Keratinocyte (primary cell): ENCODE results near the gene HOXB8. TPM values are rescaled to one million over a fixed set of nuclear protein-coding genes. Genes with fewer than 3 reads are reported as not detected.
A peak's percentile ranks its signal among the peaks of the same experiment; 100 is the strongest.

ENCODE experiments used
- DNase-seq: peaks from one replicate; pipeline ENCODE4 v3.0.0-alpha.2; 2011; ENCODE audit warnings: low read depth, missing footprints, low spot score
- FAIRE-seq: peaks from 2 replicates; lab custom pipeline; 2011; peaks lifted over from hg19 to GRCh38; lab: Jason Lieb, UNC
- H2AFZ ChIP-seq: 2 replicates; pipeline ENCODE4 v1.6.0; 2012; ENCODE audit warnings: low read length, control low read depth, inconsistent platforms; ENCODE audit not compliant: control insufficient read depth
- H3K27ac ChIP-seq: 2 replicates; pipeline ENCODE4 v1.5.1; 2011; ENCODE audit warnings: low read length; ENCODE audit not compliant: control insufficient read depth, insufficient read depth
- H3K27me3 ChIP-seq: 3 replicates; pipeline ENCODE4 v1.6.0; 2011; ENCODE audit warnings: low read length; ENCODE audit not compliant: control insufficient read depth, insufficient read depth; ENCODE audit errors: extremely low read depth
- H3K36me3 ChIP-seq, 2 experiments: 2 replicates in 1 of 2; 3 replicates in 1 of 2; pipeline ENCODE4 v1.5.1; 2011; ENCODE audit warnings: low read length in 2 of 2, mild to moderate bottlenecking in 1 of 2; ENCODE audit not compliant: control insufficient read depth in 2 of 2, insufficient read depth in 2 of 2; ENCODE audit errors: extremely low read depth in 1 of 2
- H3K4me1 ChIP-seq: 3 replicates; pipeline ENCODE4 v1.5.1; 2011; ENCODE audit warnings: low read length; ENCODE audit not compliant: control insufficient read depth, insufficient read depth; ENCODE audit errors: extremely low read depth
- H3K4me2 ChIP-seq: 3 replicates; pipeline ENCODE4 v1.6.0; 2011; ENCODE audit warnings: low read depth, low read length; ENCODE audit not compliant: control insufficient read depth, insufficient read depth; ENCODE audit errors: extremely low read depth
- H3K4me3 ChIP-seq, 3 experiments: fragments of 200-600 bp in 1 of 3; sonication (generic) in 1 of 3; 2 replicates in 2 of 3; 3 replicates in 1 of 3; pipeline ENCODE4 v1.5.1; 2011 to 2016; ENCODE audit warnings: low read length in 3 of 3, mild to moderate bottlenecking in 3 of 3, control low read depth in 2 of 3, inconsistent platforms in 1 of 3, low read depth in 1 of 3, mixed read lengths in 1 of 3, mixed run types in 1 of 3, moderate library complexity in 1 of 3; ENCODE audit not compliant: control insufficient read depth in 2 of 3, insufficient read depth in 2 of 3; ENCODE audit errors: extremely low read depth in 1 of 3
- H3K79me2 ChIP-seq: 2 replicates; pipeline ENCODE4 v1.6.0; 2012; ENCODE audit warnings: low read length; ENCODE audit not compliant: control insufficient read depth, insufficient read depth
- H3K9ac ChIP-seq: 3 replicates; pipeline ENCODE4 v1.6.0; 2011; ENCODE audit warnings: low read length; ENCODE audit not compliant: control insufficient read depth, insufficient read depth; ENCODE audit errors: extremely low read depth
- H3K9me1 ChIP-seq: 3 replicates; pipeline ENCODE4 v1.6.0; 2011; ENCODE audit warnings: low read length; ENCODE audit not compliant: control insufficient read depth, insufficient read depth; ENCODE audit errors: extremely low read depth
- H3K9me3 ChIP-seq: 2 replicates; pipeline ENCODE4 v1.5.1; 2012; ENCODE audit warnings: low read depth, low read length; ENCODE audit not compliant: control insufficient read depth
- H4K20me1 ChIP-seq: 3 replicates; pipeline ENCODE4 v1.6.0; 2011; ENCODE audit warnings: low read length; ENCODE audit not compliant: control insufficient read depth, insufficient read depth; ENCODE audit errors: extremely low read depth
- EZH2 ChIP-seq: IDR thresholded peaks from one replicate; pipeline ENCODE4 v1.6.1; 2012; ENCODE audit warnings: inconsistent platforms, mild to moderate bottlenecking, low read length, moderate library complexity
- dilution Hi-C: fragments of 300-500 bp; cut with MboI; formaldehyde crosslinking; loops from one replicate; pipeline ENCODE4 v1.7.0; 2020; ENCODE audit warnings: low sequenced_read_pairs; ENCODE audit not compliant: extremely low pct_ligation_motif_present
- polyA plus RNA-seq, 5 experiments: library from polyadenylated mRNA; depleted of rRNA in 3 of 5; stranded (reverse) in 3 of 5; stranded (forward) in 1 of 5; unstranded in 1 of 5; fragments of >200 nt; gene quantifications; 1 replicate in 1 of 5; 2 replicates in 3 of 5; 3 replicates in 1 of 5; pipeline versions ENCODE4 v1.2.1 to v1.2.3, GENCODE V29; 2011 to 2012; ENCODE audit warnings: missing spikeins in 2 of 5, low read depth in 1 of 5, low replicate concordance in 1 of 5
- TF ChIP-seq, protein P1 (sequence below), 3 experiments: IDR thresholded peaks in 1 of 3; conservative IDR thresholded peaks in 1 of 3; optimal IDR thresholded peaks in 1 of 3; 2 replicates in 2 of 3; 3 replicates in 1 of 3; pipeline versions ENCODE3 to v1.5.1; 2011; ENCODE audit warnings: low read length in 3 of 3, mild to moderate bottlenecking in 3 of 3, moderate library complexity in 2 of 3, control low read depth in 1 of 3, inconsistent platforms in 1 of 3; ENCODE audit not compliant: insufficient read depth in 2 of 3; ENCODE audit errors: extremely low read depth in 1 of 3

HOXB8 gene
- polyA plus RNA-seq, 1 donor (not counting 4 experiments of a cell fraction or from before 2014, with no cell fraction given), result not detected

DNA sequence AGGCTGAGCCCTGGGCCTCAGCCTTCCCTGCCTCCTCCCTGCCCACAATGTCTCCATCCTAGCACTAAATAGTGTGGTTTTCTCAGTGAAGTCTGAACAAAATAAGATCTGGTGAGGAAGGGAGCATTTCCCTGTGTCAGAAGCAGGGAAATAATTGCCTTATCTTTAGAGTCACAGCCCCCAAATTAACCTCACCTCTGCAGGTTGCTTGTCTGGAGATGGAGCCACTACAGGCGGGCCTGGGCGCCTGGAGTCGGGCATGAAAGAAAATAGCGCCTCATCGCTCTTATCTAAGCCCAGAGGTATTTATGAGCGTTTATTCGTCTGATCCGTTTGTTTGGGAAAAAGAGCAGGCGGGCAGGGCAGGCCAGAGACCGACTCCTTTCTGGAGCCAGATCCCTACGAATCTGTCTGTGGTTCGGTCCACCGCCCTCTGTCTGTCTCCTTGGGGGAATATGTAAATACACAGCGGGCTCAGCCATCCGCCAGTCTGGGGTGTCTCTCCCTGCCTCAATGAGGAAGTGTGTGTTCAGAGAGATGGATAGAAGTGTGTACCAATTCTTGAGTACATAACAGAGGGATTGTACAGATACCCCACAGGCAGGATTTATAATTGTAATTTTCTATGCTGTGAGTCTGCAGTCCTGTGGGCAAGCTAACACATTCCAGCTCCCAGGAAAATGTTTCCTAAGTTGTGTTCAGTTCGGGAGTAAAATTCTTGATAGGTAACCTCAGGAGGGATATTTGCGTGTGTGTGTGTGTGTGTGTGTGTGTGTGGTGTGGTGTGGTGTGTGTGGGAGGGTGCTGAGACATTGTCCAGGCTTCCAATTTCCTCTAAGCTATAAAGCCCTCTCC, 14.6 kb downstream of the HOXB8 start:
- no peak overlapping the region for H3K4me3 ChIP-seq
- no peaks in the 10 kb centered on the region for H4K20me1 ChIP-seq
- peaks cover 0 to 3% of the 10 kb centered on the region in 2 experiments for H3K36me3 ChIP-seq
- H3K9me3 ChIP-seq, result no peaks in the 10 kb centered on the region
- no peaks in the 10 kb centered on the region for H3K9me1 ChIP-seq
- dilution Hi-C loops, result no loop called here
- TF ChIP-seq, protein P1, sequence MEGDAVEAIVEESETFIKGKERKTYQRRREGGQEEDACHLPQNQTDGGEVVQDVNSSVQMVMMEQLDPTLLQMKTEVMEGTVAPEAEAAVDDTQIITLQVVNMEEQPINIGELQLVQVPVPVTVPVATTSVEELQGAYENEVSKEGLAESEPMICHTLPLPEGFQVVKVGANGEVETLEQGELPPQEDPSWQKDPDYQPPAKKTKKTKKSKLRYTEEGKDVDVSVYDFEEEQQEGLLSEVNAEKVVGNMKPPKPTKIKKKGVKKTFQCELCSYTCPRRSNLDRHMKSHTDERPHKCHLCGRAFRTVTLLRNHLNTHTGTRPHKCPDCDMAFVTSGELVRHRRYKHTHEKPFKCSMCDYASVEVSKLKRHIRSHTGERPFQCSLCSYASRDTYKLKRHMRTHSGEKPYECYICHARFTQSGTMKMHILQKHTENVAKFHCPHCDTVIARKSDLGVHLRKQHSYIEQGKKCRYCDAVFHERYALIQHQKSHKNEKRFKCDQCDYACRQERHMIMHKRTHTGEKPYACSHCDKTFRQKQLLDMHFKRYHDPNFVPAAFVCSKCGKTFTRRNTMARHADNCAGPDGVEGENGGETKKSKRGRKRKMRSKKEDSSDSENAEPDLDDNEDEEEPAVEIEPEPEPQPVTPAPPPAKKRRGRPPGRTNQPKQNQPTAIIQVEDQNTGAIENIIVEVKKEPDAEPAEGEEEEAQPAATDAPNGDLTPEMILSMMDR (optimal IDR thresholded peaks at IDR 0.05 in 1 of 3, IDR thresholded peaks at IDR 0.05 in 1 of 3, conservative IDR thresholded peaks at IDR 0.05 in 1 of 3; ENCODE audit: extremely low read depth in 1 of 3, insufficient read depth in 2 of 3, low read length in 3 of 3), result no peak
- no peak for TF ChIP-seq EZH2
- H2AFZ ChIP-seq, result no peak overlapping the region
- no peak for DNase-seq
- no peak overlapping the region for H3K9ac ChIP-seq
- no peak for FAIRE-seq
- H3K27me3 ChIP-seq, result peaks cover 100% of the 10 kb centered on the region
- H3K79me2 ChIP-seq, result no peaks in the 10 kb centered on the region
- no peak overlapping the region for H3K27ac ChIP-seq
- peaks cover 14% of the 10 kb centered on the region for H3K4me1 ChIP-seq
- H3K4me2 ChIP-seq, result no peak overlapping the region

DNA sequence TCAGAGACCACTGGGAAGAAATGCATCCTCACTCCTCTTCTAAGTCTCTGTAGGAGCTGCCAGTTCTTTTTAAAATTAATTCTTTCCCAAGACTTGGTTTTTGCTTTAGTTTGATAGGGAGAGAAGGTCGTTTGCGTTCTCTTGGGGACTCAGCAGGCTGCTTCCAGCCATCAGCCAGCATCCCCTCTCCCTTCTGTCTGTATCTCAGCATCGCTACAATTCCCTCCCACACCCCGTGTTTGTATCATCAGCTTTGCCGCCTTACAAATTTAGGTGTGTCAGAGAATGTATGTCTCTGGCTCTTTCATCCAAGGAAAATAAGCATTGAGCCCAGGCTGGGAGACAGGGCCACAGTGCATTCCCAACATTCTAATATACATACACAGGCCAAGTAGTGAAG, 15.7 kb downstream of the HOXB8 start:
- no peaks in the 10 kb centered on the region for H3K79me2 ChIP-seq
- FAIRE-seq (no peak), DNase-seq (no peak)
- no peak overlapping the region for H3K27ac ChIP-seq
- peaks cover 100% of the 10 kb centered on the region for H3K27me3 ChIP-seq
- H3K9me3 ChIP-seq, result no peaks in the 10 kb centered on the region
- no peak overlapping the region for H2AFZ ChIP-seq
- no peak overlapping the region for H3K9ac ChIP-seq
- peaks cover 0 to 4% of the 10 kb centered on the region in 2 experiments for H3K36me3 ChIP-seq
- dilution Hi-C loops, result no loop called here
- H3K4me3 ChIP-seq, result no peak overlapping the region
- TF ChIP-seq, protein P1 (optimal IDR thresholded peaks at IDR 0.05 in 1 of 3, IDR thresholded peaks at IDR 0.05 in 1 of 3, conservative IDR thresholded peaks at IDR 0.05 in 1 of 3; ENCODE audit: extremely low read depth in 1 of 3, insufficient read depth in 2 of 3, low read length in 3 of 3), result no peak
- TF ChIP-seq EZH2, result peak; percentile 48
- peaks cover 14% of the 10 kb centered on the region for H3K4me1 ChIP-seq
- H3K4me2 ChIP-seq, result no peak overlapping the region
- H4K20me1 ChIP-seq, result no peaks in the 10 kb centered on the region
- H3K9me1 ChIP-seq, result no peaks in the 10 kb centered on the region
